ENCODE data around the gene BRD8. TPM values are rescaled to one million over a fixed set of nuclear protein-coding genes. Genes with fewer than 3 reads are reported as not detected.

BRD8 gene
- total RNA-seq, 1 donor: 51.0 TPM

- no peak overlapping the region for H3K4me2 ChIP-seq (ENCODE audit: insufficient read depth, low read length)
- TF ChIP-seq CTCF (IDR thresholded peaks at IDR 0.05; ENCODE audit: extremely low read depth, low read depth, low read length): no peak
- no peaks in the 10 kb centered on the region for H4K20me1 ChIP-seq (ENCODE audit: insufficient read depth, low read length)
- H3K27me3 ChIP-seq (ENCODE audit: insufficient read depth, low read length): no peaks in the 10 kb centered on the region
- H3K36me3 ChIP-seq (ENCODE audit: insufficient read depth, low read length): no peaks in the 10 kb centered on the region
- H3K4me1 ChIP-seq (ENCODE audit: insufficient read depth, low read length): no peaks in the 10 kb centered on the region
- no peaks in the 10 kb centered on the region for H3K79me2 ChIP-seq (ENCODE audit: insufficient read depth, low read length)
- no peak overlapping the region for H2AFZ ChIP-seq (ENCODE audit: low read length)
- H3K9me3 ChIP-seq (ENCODE audit: low read depth, low read length): no peaks in the 10 kb centered on the region
- DNase-seq (ENCODE audit: insufficient read length, low spot score, missing footprints): no peak
- H3K4me3 ChIP-seq (ENCODE audit: insufficient read depth, low read length): no peak overlapping the region
- H3K27ac ChIP-seq (ENCODE audit: low read depth, low read length): no peak overlapping the region
Observed at GRCh38 chr5:138129347-138129746, 49.1 kb downstream of the BRD8 start.

- no peak for DNase-seq (ENCODE audit: insufficient read length, low spot score, missing footprints)
- TF ChIP-seq CTCF (IDR thresholded peaks at IDR 0.05; ENCODE audit: extremely low read depth, low read depth, low read length): no peak
- no peak overlapping the region for H3K4me2 ChIP-seq (ENCODE audit: insufficient read depth, low read length)
Observed at GRCh38 chr5:138128334-138128733, 50.1 kb downstream of the BRD8 start.

GRCh38 chr5:138115254-138115653 is 63.2 kb downstream of the BRD8 start:
- no peak for TF ChIP-seq CTCF (IDR thresholded peaks at IDR 0.05; ENCODE audit: extremely low read depth, low read depth, low read length)
- Histone ChIP-seq H3K36me3 (ENCODE audit: insufficient read depth, low read length) (no peaks in the 10 kb centered on the region), H2AFZ (ENCODE audit: low read length) (no peak overlapping the region), H3K27me3 (ENCODE audit: insufficient read depth, low read length) (peaks cover 5% of the 10 kb centered on the region), H3K4me1 (ENCODE audit: insufficient read depth, low read length) (no peaks in the 10 kb centered on the region), H3K79me2 (ENCODE audit: insufficient read depth, low read length) (no peaks in the 10 kb centered on the region), H3K9me3 (ENCODE audit: low read depth, low read length) (no peaks in the 10 kb centered on the region), H3K4me3 (ENCODE audit: insufficient read depth, low read length) (no peak overlapping the region), H4K20me1 (ENCODE audit: insufficient read depth, low read length) (no peaks in the 10 kb centered on the region), H3K27ac (ENCODE audit: low read depth, low read length) (no peak overlapping the region), H3K4me2 (ENCODE audit: insufficient read depth, low read length) (no peak overlapping the region)
- no peak for DNase-seq (ENCODE audit: insufficient read length, low spot score, missing footprints)

More at GRCh38 chr5:138128334-138128733, 50.1 kb downstream of the BRD8 start:
- no peak overlapping the region for H3K27ac ChIP-seq (ENCODE audit: low read depth, low read length)
- H3K79me2 ChIP-seq (ENCODE audit: insufficient read depth, low read length): no peaks in the 10 kb centered on the region
- no peaks in the 10 kb centered on the region for H3K4me1 ChIP-seq (ENCODE audit: insufficient read depth, low read length)
- H3K9me3 ChIP-seq (ENCODE audit: low read depth, low read length): no peaks in the 10 kb centered on the region
- no peak overlapping the region for H2AFZ ChIP-seq (ENCODE audit: low read length)
- no peaks in the 10 kb centered on the region for H4K20me1 ChIP-seq (ENCODE audit: insufficient read depth, low read length)
- no peaks in the 10 kb centered on the region for H3K27me3 ChIP-seq (ENCODE audit: insufficient read depth, low read length)
- no peaks in the 10 kb centered on the region for H3K36me3 ChIP-seq (ENCODE audit: insufficient read depth, low read length)
- H3K4me3 ChIP-seq (ENCODE audit: insufficient read depth, low read length): no peak overlapping the region

GRCh38 chr5:138111937-138112336 is 66.5 kb downstream of the BRD8 start:
- Histone ChIP-seq H4K20me1 (ENCODE audit: insufficient read depth, low read length) (no peaks in the 10 kb centered on the region), H2AFZ (ENCODE audit: low read length) (no peak overlapping the region), H3K36me3 (ENCODE audit: insufficient read depth, low read length) (no peaks in the 10 kb centered on the region), H3K4me2 (ENCODE audit: insufficient read depth, low read length) (no peak overlapping the region), H3K4me1 (ENCODE audit: insufficient read depth, low read length) (no peaks in the 10 kb centered on the region), H3K27ac (ENCODE audit: low read depth, low read length) (no peak overlapping the region), H3K79me2 (ENCODE audit: insufficient read depth, low read length) (no peaks in the 10 kb centered on the region), H3K4me3 (ENCODE audit: insufficient read depth, low read length) (no peak overlapping the region), H3K27me3 (ENCODE audit: insufficient read depth, low read length) (peaks cover 6% of the 10 kb centered on the region), H3K9me3 (ENCODE audit: low read depth, low read length) (no peaks in the 10 kb centered on the region)
- no peak for DNase-seq (ENCODE audit: insufficient read length, low spot score, missing footprints)
- no peak for TF ChIP-seq CTCF (IDR thresholded peaks at IDR 0.05; ENCODE audit: extremely low read depth, low read depth, low read length)
